Loucy (cell line): Measurements from ENCODE around the gene MS4A8.

Source experiments
- CTCF ChIP-seq: fragments of 200-600 bp; sonication (generic); conservative IDR thresholded peaks from 2 replicates; pipeline ENCODE4 v1.5.1; 2014; ENCODE audit warnings: mild to moderate bottlenecking, antibody characterized with exemption, low read length
- EZH2phosphoT487 ChIP-seq: fragments of 200-600 bp; IDR thresholded peaks from 2 replicates; pipeline ENCODE4 v1.6.1; 2018; ENCODE audit warnings: antibody characterized with exemption, mild to moderate bottlenecking, moderate library complexity, borderline replicate concordance

DNA sequence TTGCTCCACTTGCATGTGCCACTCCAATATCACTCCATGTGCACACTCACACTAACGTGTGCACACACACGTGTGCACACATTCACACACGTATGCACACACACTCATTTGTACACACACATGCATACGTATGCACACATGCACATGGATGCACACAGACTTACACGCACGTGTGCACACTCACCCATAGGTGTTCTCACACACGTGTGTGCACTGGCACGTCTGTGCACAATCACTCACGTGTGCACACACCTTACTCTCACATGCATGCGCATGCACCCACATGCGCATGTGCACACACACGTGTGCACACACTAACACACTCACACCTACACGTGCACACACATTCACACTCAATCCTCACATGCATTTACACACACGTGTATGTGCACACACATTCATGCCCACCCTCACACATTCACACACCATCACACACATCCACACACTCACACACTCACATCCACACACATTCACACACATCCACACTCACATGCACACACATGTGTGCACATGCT is 48.0 kb downstream of the MS4A8 start:
- no peak for TF ChIP-seq CTCF
- TF ChIP-seq EZH2phosphoT487, result no peak
